ENCODE measurements around the gene MEGF11. TPM values are rescaled to one million over a fixed set of nuclear protein-coding genes. Genes with fewer than 3 reads are reported as not detected.

The MEGF11 gene
- total RNA-seq, 1 experiment from 2014 or later, result not detected

GRCh38 chr15:66220601-66221000 lies 32.9 kb downstream of the MEGF11 start:
- Histone ChIP-seq H3K27me3 (ENCODE audit: low read length) (0 out of 2 replicates have a peak, but pooled peaks cover 8% of the 10 kb centered on the region), H3K4me1 (ENCODE audit: insufficient read depth, low read length) (no peaks in the 10 kb centered on the region), H3K9me2 (replicated peaks; ENCODE audit: low read length) (no peaks in the 10 kb centered on the region), H3F3A (ENCODE audit: low read length, unreplicated experiment) (no peaks in the 10 kb centered on the region), H3K36me3 (ENCODE audit: low read depth, low read length) (no peaks in the 10 kb centered on the region), H3K9ac (ENCODE audit: low read length) (no peak overlapping the region), H3K27ac (ENCODE audit: low read length) (no peak overlapping the region), H3K4me2 (ENCODE audit: low read length) (no peak overlapping the region), H2AFZ (ENCODE audit: low read length) (no peak overlapping the region), H3K4me3 (ENCODE audit: low read length) (no peak overlapping the region), H3K9me3 (ENCODE audit: low read length) (no peaks in the 10 kb centered on the region), H3K79me2 (ENCODE audit: low read length) (no peaks in the 10 kb centered on the region), H4K20me1 (ENCODE audit: low read length) (no peaks in the 10 kb centered on the region)
- intact Hi-C loops (cut with micrococcal nuclease), result no loop called here
- TF ChIP-seq EZH2phosphoT487 (IDR thresholded peaks at IDR 0.05; ENCODE audit: borderline replicate concordance, low read length) (no peak), CTCF (conservative IDR thresholded peaks at IDR 0.05; ENCODE audit: low read depth, low read length) (no peak), EZH2 (IDR thresholded peaks at IDR 0.05; ENCODE audit: low read length, unreplicated experiment) (no peak)
- BruUV-seq (replicated peaks), result no TSS peak
- CTCF ChIA-PET, result no interaction called here
- no peak for ATAC-seq
- POLR2A ChIA-PET (ENCODE audit: unreplicated experiment), result no interaction called here
- DNase-seq, result no peak

- Histone ChIP-seq H4K20me1 (ENCODE audit: low read length) (no peaks in the 10 kb centered on the region), H3K4me1 (ENCODE audit: insufficient read depth, low read length) (no peaks in the 10 kb centered on the region), H3K27ac (ENCODE audit: low read length) (no peak overlapping the region), H3F3A (ENCODE audit: low read length, unreplicated experiment) (no peaks in the 10 kb centered on the region), H3K9me2 (replicated peaks; ENCODE audit: low read length) (no peaks in the 10 kb centered on the region), H3K27me3 (ENCODE audit: low read length) (0 out of 2 replicates have a peak, but pooled peaks cover 8% of the 10 kb centered on the region), H3K9me3 (ENCODE audit: low read length) (no peaks in the 10 kb centered on the region), H3K4me3 (ENCODE audit: low read length) (no peak overlapping the region), H3K4me2 (ENCODE audit: low read length) (no peak overlapping the region), H3K36me3 (ENCODE audit: low read depth, low read length) (no peaks in the 10 kb centered on the region), H3K79me2 (ENCODE audit: low read length) (no peaks in the 10 kb centered on the region), H2AFZ (ENCODE audit: low read length) (no peak overlapping the region), H3K9ac (ENCODE audit: low read length) (no peak overlapping the region)
- DNase-seq, result no peak
- intact Hi-C loops (cut with micrococcal nuclease), result no loop called here
- ATAC-seq, result no peak
- BruUV-seq (replicated peaks), result no TSS peak
- POLR2A ChIA-PET (ENCODE audit: unreplicated experiment), result no interaction called here
- CTCF ChIA-PET, result no interaction called here
- TF ChIP-seq CTCF (conservative IDR thresholded peaks at IDR 0.05; ENCODE audit: low read depth, low read length) (no peak), EZH2phosphoT487 (IDR thresholded peaks at IDR 0.05; ENCODE audit: borderline replicate concordance, low read length) (no peak), EZH2 (IDR thresholded peaks at IDR 0.05; ENCODE audit: low read length, unreplicated experiment) (no peak)
Measured at GRCh38 chr15:66219339-66219738, 34.2 kb downstream of the MEGF11 start.

DNA sequence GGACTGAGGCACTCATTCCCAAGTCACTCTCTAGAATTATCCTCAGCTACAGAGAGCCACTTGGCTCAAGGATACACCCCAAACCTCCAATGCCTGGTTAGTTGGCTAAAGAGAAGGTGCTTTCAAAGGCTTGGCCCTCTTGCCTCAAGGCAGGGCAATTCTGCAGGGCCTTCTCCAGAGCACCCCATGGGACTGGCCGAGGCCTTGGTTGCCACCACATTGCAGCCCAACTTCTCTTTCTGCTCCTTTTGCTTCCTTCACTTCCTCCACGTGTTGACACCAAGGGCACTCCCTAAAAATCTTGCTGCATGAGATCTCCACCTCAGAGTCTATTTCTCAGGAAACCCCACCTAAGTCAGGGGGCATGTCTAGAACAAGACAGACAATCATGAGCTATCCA lies 36.7 kb downstream of the MEGF11 start:
- Histone ChIP-seq H3K9ac (ENCODE audit: low read length) (no peak overlapping the region), H3K27me3 (ENCODE audit: low read length) (no peaks in the 10 kb centered on the region), H3K4me2 (ENCODE audit: low read length) (no peak overlapping the region), H3K27ac (ENCODE audit: low read length) (no peak overlapping the region), H3K4me3 (ENCODE audit: low read length) (no peak overlapping the region), H2AFZ (ENCODE audit: low read length) (no peak overlapping the region), H3K4me1 (ENCODE audit: insufficient read depth, low read length) (no peaks in the 10 kb centered on the region), H4K20me1 (ENCODE audit: low read length) (no peaks in the 10 kb centered on the region), H3K36me3 (ENCODE audit: low read depth, low read length) (no peaks in the 10 kb centered on the region), H3K9me3 (ENCODE audit: low read length) (no peaks in the 10 kb centered on the region), H3K9me2 (replicated peaks; ENCODE audit: low read length) (no peaks in the 10 kb centered on the region), H3K79me2 (ENCODE audit: low read length) (no peaks in the 10 kb centered on the region), H3F3A (ENCODE audit: low read length, unreplicated experiment) (no peaks in the 10 kb centered on the region)
- DNase-seq, result no peak
- ATAC-seq, result no peak
- intact Hi-C loops (cut with micrococcal nuclease), result no loop called here
- ChIA-PET POLR2A (ENCODE audit: unreplicated experiment) (no interaction called here), CTCF (no interaction called here)
- BruUV-seq (replicated peaks), result no TSS peak
- TF ChIP-seq EZH2 (IDR thresholded peaks at IDR 0.05; ENCODE audit: low read length, unreplicated experiment) (no peak), CTCF (conservative IDR thresholded peaks at IDR 0.05; ENCODE audit: low read depth, low read length) (no peak), EZH2phosphoT487 (IDR thresholded peaks at IDR 0.05; ENCODE audit: borderline replicate concordance, low read length) (no peak)
